OCI-M2 (cell line): ENCODE results near the gene TAS2R9.
"Not testable (repeated sequence)": the region's sequence is repeated elsewhere in the genome, so short reads cannot be mapped to it uniquely, and the experiment has no call there.

Experiments
- DNase-seq: peaks from one replicate; lab custom pipeline; 2025; ENCODE audit not compliant: unreplicated experiment; lab: John Stamatoyannopoulos, UW

Gene TAS2R9, protein sequence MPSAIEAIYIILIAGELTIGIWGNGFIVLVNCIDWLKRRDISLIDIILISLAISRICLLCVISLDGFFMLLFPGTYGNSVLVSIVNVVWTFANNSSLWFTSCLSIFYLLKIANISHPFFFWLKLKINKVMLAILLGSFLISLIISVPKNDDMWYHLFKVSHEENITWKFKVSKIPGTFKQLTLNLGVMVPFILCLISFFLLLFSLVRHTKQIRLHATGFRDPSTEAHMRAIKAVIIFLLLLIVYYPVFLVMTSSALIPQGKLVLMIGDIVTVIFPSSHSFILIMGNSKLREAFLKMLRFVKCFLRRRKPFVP

DNA sequence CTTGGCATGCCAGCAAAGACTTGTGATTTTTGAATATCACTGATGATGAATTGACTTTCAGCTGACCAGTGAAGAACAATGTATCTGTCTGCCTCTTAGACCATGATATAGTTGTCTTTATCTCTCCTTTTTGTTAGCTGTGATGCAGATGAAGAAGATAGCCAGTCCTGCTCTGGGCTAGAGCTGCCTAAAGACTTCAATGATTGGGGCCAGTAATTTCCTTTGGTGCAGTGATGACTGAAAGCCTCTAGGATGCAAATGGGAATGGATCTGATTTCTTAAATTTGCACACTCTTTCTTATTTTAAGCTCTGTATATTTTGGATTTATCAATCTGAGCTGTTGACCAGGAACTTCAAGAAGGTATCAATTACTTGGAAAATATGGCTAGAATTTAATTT is at the start of gene TAS2R9:
Gene TAS2R9 (minus strand): TSS at position 101 of the 400 bp plus-strand sequence. CDS start 93 bp downstream, at position 8.
- no peak for DNase-seq

DNA sequence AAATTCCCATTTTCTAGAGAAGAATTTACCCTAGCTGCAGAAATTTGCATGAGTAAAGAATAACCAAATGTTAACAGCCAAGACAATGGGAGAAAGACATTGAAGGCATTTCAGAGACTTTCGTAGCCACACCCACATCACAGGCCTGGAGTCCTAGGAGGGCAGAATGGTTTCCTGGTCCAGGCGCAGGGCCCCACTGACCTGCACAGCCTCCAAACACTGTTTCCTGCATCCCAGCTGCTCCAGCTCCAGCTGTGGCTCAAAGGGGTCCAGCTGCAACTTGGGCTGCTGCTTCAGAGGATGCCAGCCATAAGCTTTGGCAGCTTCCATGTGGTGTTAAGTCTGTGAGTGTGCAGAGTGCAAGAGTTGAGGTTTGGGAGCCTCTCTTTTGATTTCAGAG is 45.8 kb upstream of the TAS2R9 start:
- DNase-seq: no peak

DNA sequence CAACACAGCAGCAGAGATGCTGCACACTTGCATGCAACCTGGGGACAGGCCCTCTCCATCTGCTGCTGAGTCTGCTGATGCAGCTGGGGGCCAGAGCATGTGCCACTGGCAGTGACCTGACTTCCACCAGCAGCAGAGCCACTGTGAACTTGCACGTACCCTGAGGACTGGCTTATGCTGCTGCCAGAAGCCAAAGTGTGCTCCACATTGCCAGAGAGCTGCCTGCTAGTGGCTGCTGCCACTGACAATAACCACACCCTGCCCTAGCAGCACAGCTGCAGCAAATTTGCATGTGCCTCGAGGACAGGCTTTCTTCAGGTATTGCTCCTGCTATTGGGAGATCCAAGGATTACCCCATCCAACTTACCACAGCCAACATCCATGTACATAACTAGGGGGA is 43.8 kb upstream of the TAS2R9 start:
- DNase-seq: no peak

DNA sequence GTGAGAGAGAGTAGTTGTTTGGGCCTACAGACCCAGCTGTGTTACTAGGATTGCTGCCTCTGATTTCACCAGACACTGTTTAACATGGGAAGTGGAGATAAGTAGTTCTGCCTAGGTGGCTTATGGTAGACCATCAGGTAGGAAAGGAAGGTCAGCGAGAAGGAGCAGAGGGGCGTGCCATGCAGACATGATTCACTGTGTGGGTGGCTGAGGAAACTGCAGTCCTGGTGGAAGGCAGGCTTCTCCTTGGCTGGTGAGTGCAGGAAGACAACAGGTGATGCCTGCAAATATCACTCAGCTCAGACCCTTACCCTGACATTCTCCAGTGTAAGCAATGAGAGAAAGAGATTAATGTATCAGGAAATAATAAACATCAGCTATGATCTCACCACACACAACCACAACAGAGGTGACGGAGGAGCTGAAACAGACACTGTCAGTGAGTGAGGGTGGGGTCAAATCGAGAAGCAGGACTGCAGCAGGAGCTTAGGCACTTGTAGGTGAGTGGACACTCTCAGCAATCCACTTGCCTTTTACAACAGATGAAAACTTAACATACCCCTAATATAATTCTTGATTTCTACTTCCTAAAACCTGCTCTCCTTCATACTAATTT is 41.4 kb upstream of the TAS2R9 start:
- DNase-seq: no peak

DNA sequence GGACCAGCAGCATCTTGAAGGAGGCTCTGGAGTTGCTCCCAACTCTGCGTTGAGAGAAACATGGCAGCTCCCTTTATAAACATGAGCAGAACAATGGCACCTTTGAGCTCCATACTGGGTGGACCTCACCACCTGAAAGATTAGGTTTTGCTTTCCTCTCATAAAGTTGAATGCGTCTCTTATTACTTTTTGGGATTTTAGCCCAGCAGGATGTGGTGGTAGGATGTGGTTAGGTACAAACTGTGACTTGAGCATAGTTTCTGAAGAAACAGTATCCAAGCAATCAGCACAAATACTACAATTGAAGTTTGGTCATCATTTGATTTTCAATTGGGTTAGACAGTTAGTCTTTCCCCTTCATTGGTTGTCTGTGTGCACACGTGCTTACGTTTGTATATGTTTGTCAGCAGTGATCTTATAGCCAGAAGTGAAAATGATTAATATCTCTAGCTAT is 39.5 kb upstream of the TAS2R9 start, which contains the start of gene PRR4:
Gene PRR4 (minus strand): TSS at position 51 of the 454 bp plus-strand sequence. CDS start 38 bp downstream, at position 13.
- DNase-seq: no peak

DNA sequence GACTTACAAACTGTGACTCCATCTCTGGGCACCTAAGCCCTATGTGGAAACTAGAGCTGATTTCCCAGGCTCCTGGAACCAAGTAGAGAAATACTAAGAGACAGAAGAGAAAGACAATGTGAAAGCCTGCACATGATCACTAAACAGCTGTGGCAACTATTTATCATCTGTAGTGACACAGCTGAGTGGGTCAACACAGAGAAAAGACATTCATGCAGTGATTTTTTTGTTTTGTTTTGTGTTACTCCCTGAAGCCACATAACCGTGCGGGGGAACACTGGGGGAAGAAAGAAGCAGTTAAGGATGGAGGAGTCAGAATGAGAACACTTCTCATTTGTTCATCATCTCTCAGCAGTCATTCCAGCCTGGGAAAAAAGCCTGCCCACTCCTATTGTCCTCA is 37.8 kb upstream of the TAS2R9 start:
- no peak for DNase-seq

DNA sequence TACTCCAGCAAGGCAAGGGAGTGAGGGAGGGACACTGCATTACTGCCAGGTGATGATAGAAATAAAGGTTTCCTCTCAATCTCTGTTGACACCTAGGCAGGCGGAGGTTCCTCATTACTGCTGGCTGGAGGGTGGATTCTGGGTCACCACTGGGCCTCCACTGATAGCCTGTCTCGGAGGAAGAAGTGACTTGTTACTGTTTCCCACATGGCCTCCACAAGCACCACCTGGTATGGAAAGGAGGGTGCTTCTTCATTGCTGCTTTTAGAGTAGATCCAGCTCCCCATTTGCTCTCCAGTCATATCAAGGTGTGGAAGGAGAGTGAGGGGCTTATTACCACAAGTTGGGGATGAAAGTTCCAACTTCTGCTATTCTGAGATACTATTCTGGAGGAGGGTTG is 32.9 kb upstream of the TAS2R9 start:
- DNase-seq: no peak

DNA sequence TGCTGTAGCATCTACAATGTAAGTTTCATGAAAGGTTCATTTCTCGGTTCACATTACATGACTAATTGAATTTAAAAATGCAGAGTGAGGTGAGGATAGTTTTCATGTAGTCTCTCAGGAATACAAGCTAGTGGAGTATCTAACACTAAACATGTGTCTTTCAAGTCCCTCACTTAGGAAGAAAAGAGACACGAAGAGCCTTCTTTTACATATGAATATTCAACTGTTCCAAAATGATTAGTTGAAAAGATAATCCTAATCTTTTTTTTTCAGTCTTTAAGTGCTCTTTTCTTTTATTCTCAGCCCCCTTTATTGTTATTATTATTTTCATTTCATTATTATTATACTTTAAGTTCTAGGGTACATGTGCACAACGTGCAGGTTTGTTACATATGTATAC is 28.5 kb upstream of the TAS2R9 start:
- DNase-seq: no peak

DNA sequence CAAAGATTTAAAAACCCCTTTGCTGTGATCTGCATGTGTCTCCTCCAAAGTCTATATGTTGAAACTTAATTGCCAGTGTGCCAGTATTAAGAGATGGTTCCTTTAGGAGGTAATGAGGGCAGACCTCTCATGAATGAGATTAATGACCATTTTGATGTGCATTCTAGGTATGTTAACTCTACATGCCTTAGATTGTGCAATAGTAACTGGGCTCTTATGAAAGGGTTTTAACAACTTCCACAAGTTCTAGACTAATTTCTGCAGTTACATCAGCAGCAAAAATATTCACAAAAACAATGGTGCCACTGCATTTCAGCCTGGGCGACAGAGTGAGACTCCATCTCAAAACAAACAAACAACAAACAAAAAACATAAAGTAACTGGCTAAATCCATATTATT is 20.0 kb upstream of the TAS2R9 start:
- no peak for DNase-seq

DNA sequence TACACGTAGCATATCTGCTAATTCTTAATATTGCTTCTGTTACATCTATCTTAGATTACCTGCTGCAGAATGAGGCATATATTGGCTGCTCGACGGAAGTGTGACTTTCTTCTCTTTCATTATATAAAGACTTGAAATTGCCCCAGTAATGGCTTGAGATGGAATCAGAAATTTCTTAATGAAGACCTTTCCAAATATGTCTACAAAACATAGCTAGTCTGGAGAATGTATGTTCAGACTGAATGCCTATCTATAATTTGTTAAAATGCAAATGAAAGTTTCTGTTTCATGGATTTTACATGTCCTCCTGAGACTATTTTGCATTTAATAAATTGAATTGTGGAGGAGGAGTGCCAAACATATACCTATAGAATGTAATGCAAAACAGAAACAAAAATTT is 16.3 kb upstream of the TAS2R9 start, which contains the start of gene TAS2R10:
Gene TAS2R10 (minus strand): TSS at position 101 of the 400 bp plus-strand sequence. CDS start 89 bp downstream, at position 12.
- DNase-seq: no peak

DNA sequence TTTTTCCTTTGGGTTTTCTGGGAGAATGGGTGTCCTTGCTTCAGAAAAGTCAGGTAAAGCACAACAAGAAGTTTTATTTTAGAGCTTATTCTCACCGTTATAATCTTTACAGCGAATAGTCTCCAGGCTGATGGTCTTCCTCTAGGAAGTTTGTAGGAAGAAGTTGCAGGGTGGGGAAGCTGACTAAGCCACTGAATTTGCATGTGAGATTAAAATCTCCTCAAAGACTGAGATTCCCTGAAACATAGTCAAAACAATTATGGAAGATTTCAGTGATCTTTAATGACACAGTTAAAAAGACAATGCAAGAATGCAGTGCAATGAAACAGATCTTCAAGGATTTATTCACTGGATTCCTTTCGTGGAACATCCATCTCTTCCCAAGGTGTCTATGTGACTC is 15.0 kb upstream of the TAS2R9 start:
- DNase-seq: no peak

DNA sequence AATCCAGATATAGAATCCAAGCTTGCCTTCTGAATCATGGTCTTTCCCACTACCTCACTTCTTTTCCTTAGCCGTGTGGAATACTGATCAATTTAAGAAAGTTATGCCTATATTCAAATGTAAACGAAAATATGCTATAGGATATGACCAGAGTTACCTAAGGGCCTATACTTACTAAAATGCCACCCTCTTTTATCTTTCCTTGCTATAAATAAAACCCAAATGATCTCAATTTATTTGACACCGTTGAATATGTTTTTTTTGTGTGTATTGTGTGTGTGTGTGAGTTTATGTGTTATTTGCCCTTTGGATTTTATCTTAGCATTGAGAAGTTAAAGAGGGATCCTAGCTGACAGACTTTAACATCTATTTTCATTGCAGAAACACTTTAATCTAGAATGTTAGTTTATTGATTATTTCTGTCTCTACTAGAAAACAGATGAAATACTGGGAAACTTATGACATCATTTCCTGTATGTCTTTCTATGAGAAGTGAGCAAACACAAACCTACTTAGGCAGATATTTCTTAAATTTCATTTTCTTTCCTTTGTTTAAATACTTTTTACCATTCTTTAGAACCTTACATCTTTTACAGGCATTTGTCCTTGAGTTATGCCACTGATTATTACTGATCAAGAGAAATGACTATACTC is 2.0 kb upstream of the TAS2R9 start:
- no peak for DNase-seq

DNA sequence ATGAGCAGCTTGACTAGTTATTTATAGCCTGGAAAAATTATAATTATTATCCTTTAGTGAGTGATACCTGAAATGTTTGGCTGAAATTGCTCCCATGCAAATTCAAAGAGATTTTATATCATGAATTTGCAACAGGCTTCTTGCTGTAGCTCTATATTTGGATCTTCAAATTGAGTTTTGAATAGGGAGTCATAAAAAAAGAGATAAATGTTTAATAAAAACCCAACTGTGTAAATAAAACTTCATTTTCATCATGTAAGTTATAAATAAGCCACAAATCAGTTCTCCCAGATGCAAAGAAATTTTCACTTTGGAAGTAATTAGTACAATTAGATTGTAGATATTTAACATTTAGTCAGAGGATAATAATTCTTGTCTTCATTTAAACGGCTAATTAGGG is 2.8 kb downstream of the TAS2R9 start, which contains the start of gene TAS2R8:
Gene TAS2R8 (minus strand): TSS at position 101 of the 400 bp plus-strand sequence. CDS start 306 bp downstream, outside the sequence.
- no peak for DNase-seq

DNA sequence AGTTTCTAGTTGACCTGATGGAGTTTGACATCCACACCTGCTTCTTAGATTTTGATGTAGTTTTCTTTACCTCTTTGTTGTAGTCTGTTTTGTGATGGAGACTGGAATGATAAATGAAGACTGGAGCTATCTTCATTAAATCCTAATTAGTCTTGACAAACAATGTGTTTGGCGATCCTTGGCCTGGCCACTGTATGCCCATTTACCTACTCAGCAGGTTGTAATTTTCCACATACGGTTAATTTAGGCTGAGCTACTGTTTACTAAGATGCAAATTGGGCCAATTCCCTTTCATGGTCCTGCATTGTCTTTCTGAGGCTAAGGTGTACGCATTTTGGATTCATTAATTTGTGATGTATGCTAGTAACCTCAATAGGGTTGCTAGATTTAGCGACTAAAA is 7.4 kb downstream of the TAS2R9 start, which contains the start of gene TAS2R7:
Gene TAS2R7 (minus strand): TSS at position 41 of the 400 bp plus-strand sequence. CDS start 57 bp downstream, outside the sequence.
- no peak for DNase-seq

DNA sequence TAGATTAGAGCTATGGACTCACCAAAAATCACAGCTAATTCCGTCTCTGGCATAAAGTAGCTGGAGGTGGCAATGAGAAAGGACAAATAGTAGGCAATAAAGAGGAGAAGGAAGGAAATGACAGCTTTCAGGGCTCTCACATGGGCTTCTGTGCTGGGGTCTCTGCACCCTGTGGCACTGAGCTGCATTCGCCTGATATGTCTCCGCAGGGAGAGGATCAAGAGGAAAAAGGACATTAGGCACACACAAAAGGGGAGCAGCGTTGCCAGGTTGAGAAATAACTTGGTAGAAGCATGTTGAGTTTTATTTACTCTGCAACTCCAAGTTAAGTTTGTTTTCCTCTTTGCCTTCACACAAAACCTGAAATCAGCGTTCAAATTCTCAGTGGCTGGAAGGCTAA is 8.2 kb downstream of the TAS2R9 start:
- DNase-seq: no peak

DNA sequence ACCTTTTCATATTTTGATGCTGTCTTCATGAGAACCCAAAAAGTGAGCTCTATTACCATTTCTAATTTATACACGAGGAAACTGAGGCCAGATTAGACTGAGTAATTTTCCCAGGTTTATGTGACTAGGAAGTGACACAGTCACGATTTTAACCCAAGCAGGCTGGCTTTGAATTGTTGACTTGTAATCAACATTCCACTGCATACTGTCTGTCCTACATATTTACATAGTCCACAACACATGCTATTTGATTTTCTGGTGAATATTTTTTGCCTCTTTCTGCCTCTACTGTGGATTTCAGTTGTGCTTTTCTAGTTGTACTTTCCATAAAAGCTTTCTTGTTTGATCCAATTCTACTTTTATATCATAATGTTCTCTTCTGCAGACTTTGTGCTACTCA is 15.7 kb downstream of the TAS2R9 start:
- no peak for DNase-seq

DNA sequence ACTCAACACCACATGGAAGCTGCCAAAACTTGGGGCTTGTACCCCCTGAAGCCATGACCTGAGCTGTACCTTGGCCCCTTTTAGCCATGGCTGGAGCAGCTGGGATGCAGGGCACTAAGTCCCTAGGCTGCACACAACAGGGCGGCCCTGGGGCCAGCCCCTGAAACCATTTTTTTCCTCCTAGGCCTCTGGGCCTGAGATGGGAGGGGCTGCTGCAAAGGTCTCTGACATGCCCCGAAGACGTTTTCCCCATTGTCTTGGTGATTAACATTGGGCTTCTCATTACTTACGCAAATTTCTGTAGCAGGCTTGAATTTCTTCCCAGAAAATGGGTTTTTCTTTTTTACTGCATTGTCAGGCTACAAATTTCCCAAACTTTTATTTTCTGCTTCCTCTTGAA is 18.2 kb downstream of the TAS2R9 start:
- not testable (repeated sequence) for DNase-seq

DNA sequence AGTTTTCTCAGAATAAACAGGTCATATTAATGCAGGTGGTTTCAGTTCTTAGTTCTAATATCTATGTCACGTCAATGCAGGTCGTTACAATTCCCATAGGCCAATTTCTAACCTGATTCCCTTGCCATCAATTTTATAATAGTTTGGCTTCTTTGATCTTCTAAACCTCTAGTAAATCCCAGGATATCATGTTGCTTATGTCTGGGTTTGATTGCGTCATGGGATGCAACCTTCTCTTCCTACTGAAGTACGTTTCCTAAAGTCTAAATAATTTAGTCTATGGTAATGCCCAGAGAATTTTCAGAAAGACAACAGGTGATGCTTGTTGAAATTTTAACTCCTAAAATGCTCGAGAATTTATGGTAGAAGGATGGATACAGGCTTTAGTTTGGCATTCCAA is 26.7 kb downstream of the TAS2R9 start:
- DNase-seq: no peak

DNA sequence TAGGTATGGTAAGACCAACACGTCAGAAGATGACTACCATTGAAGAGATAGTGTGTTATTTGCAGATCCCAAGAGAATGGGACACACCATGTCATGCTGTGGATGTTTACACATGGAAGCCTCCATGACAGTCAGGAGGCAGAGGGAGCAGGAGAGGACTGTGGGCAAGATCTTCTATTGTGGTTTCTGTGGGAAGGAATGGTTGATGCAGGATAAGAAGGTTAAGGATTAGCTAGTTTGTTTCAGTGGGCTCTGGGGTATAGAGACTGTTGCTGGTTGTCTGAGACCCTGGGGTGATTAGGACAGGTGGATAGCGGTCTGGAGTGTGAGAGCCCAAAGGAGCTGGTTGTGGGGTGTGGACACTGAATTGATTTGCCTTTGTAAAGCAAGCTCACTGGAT is 30.9 kb downstream of the TAS2R9 start:
- DNase-seq: peak; percentile 30

DNA sequence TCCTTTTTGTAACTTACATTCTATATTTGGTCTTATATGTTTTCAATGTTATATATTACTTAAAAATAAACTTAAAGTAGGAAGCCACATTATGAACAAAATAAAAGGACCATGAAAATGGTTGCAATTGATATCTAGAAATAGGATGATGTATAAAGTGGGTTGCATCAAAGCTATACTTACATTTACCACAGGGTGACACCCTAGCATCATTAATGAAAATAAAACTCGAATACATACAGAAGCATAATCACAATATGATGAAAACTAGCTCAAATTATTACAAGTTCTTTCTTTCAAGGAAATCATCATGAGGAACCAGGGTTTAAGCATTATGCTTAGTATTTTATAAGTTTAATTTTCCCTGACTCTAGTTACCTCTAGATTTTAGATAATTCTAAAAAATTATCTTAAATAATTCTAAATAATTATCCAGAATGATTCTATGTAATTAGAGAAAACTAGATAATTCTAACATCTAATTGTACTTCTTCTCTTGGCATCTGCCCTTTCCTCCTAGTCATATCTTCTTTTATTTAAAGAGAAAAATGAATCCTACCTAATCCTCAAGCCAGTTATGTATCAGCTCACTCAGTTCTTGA is 38.7 kb downstream of the TAS2R9 start:
- DNase-seq: no peak

DNA sequence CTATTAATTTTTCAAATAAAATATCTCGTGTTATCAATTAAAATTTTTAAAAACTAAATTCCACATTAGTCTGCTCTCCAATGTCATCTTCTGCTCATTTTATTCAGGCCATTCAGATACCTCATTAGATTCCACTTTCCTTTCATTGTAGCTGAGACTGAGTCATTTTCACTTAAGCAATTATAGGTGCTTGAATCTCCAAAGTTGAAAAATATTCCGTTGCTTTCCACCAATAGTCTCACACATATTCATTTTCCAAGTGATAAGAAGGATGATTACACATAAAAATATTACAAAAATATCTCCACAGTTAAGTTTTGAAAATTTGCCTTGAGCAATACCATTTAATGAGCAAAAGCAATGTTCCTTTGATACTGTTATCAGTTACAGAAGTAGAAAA is 50.3 kb downstream of the TAS2R9 start:
- no peak for DNase-seq
